Measurements from ENCODE around the gene SLC45A2.

GRCh38 chr5:33925278-33925677 is 59.2 kb downstream of the SLC45A2 start:
- no peak for TF ChIP-seq CTCF (IDR thresholded peaks at IDR 0.05; ENCODE audit: insufficient read depth, low read length, poor library complexity, severe bottlenecking)
- no peak for TF ChIP-seq EZH2phosphoT487 (conservative IDR thresholded peaks at IDR 0.05; ENCODE audit: low read length)
